Neural cell (in vitro differentiated cells): ENCODE results near the gene RTBDN. TPM values are rescaled to one million over a fixed set of nuclear protein-coding genes. Genes with fewer than 3 reads are reported as not detected.

Source experiments
- H2AFZ ChIP-seq: fragments of 200-600, 300-800 bp; sonication (generic), shearing (Covaris generic); 2 replicates; pipeline ENCODE4 v1.6.0; 2014; ENCODE audit warnings: low read depth, mild to moderate bottlenecking, antibody characterized with exemption, low read length, moderate library complexity
- H3F3A ChIP-seq: fragments of 200-600 bp; shearing (Covaris generic); 2 replicates; pipeline ENCODE4 v1.6.1; 2016; ENCODE audit warnings: mild to moderate bottlenecking, moderate library complexity, mixed read lengths, antibody characterized with exemption, low read length; ENCODE audit not compliant: insufficient read depth, poor library complexity, severe bottlenecking
- H3K27ac ChIP-seq: fragments of 200-600, 300-800 bp; sonication (generic), shearing (Covaris generic); 2 replicates; pipeline ENCODE4 v1.5.1; 2014; ENCODE audit warnings: mild to moderate bottlenecking, low read length, moderate library complexity
- H3K27me3 ChIP-seq: fragments of 300-800, 200-600 bp; sonication (generic), shearing (Covaris generic); 2 replicates; pipeline ENCODE4 v1.6.0; 2014; ENCODE audit warnings: mild to moderate bottlenecking, low read depth, low read length, moderate library complexity; ENCODE audit not compliant: insufficient read depth
- H3K36me3 ChIP-seq: fragments of 300-800, 200-600 bp; sonication (generic), shearing (Covaris generic); 2 replicates; pipeline ENCODE4 v1.5.1; 2014; ENCODE audit warnings: mild to moderate bottlenecking, antibody characterized with exemption, low read length, moderate library complexity; ENCODE audit not compliant: insufficient read depth
- H3K4me2 ChIP-seq: fragments of 300-800, 200-600 bp; sonication (generic), shearing (Covaris generic); 2 replicates; pipeline ENCODE4 v1.6.0; 2014; ENCODE audit warnings: mild to moderate bottlenecking, low read length
- H3K4me3 ChIP-seq: fragments of 300-800, 200-600 bp; sonication (generic), shearing (Covaris generic); 2 replicates; pipeline ENCODE4 v1.5.1; 2014; ENCODE audit warnings: mild to moderate bottlenecking, low read length, moderate library complexity
- H3K79me2 ChIP-seq: fragments of 200-600 bp; shearing (Covaris generic); replicated peaks from 2 replicates; pipeline ENCODE4 v1.6.0; 2014; ENCODE audit warnings: mild to moderate bottlenecking, low read length, moderate library complexity; ENCODE audit not compliant: insufficient read depth
- H3K9ac ChIP-seq: fragments of 300-800, 200-600 bp; sonication (generic), shearing (Covaris generic); 2 replicates; pipeline ENCODE4 v1.6.1; 2016; ENCODE audit warnings: mild to moderate bottlenecking, low read length, mixed read lengths
- H3K9me2 ChIP-seq: fragments of 200-600 bp; shearing (Covaris generic); 2 replicates; pipeline ENCODE4 v1.6.1; 2016; ENCODE audit warnings: mild to moderate bottlenecking, low read length, mixed read lengths; ENCODE audit not compliant: insufficient read depth
- H3K9me3 ChIP-seq: fragments of 200-600, 300-800 bp; sonication (generic), shearing (Covaris generic); 2 replicates; pipeline ENCODE4 v1.6.1; 2016; ENCODE audit warnings: mild to moderate bottlenecking, mixed run types, low read length, moderate library complexity, mixed read lengths
- H4K20me1 ChIP-seq: fragments of 200-600 bp; shearing (Covaris generic); 2 replicates; pipeline ENCODE4 v1.6.1; 2016; ENCODE audit warnings: mild to moderate bottlenecking, mixed run types; ENCODE audit not compliant: insufficient read depth
- CTCF ChIP-seq: fragments of 450-650 bp; IDR thresholded peaks from 2 replicates; pipeline ENCODE4 v1.5.1; 2014; ENCODE audit warnings: antibody characterized with exemption, mild to moderate bottlenecking, moderate library complexity; ENCODE audit not compliant: poor library complexity, severe bottlenecking
- EP300 ChIP-seq: fragments of 450-650 bp; conservative IDR thresholded peaks from 2 replicates; pipeline ENCODE4 v1.6.1; 2014; ENCODE audit warnings: antibody characterized with exemption, mild to moderate bottlenecking, moderate library complexity; ENCODE audit not compliant: poor library complexity, severe bottlenecking
- EZH2 ChIP-seq: fragments of 200-600, 300-800 bp; shearing (Covaris generic), sonication (generic); IDR thresholded peaks from 2 replicates; pipeline ENCODE4 v1.6.1; 2014; ENCODE audit warnings: antibody characterized with exemption, low read length, borderline replicate concordance, mild to moderate bottlenecking; ENCODE audit not compliant: insufficient read depth, poor library complexity, severe bottlenecking
- MXI1 ChIP-seq: fragments of 450-650 bp; conservative IDR thresholded peaks from 2 replicates; pipeline ENCODE4 v1.6.1; 2014; ENCODE audit warnings: antibody characterized with exemption, mild to moderate bottlenecking; ENCODE audit not compliant: poor library complexity, severe bottlenecking
- POLR2AphosphoS5 ChIP-seq: IDR thresholded peaks from 2 replicates; pipeline ENCODE4 v1.6.1; 2012
- RAD21 ChIP-seq: fragments of 450-650 bp; conservative IDR thresholded peaks from 2 replicates; pipeline ENCODE4 v1.6.1; 2014; ENCODE audit warnings: antibody characterized with exemption, mild to moderate bottlenecking, moderate library complexity
- REST ChIP-seq: IDR thresholded peaks from 2 replicates; pipeline ENCODE4 v1.6.1; 2012; ENCODE audit warnings: borderline replicate concordance
- SMC3 ChIP-seq: fragments of 450-650 bp; conservative IDR thresholded peaks from 2 replicates; pipeline ENCODE4 v1.6.1; 2014; ENCODE audit warnings: antibody characterized with exemption, mild to moderate bottlenecking, moderate library complexity; ENCODE audit not compliant: poor library complexity
- TAF1 ChIP-seq: IDR thresholded peaks from 2 replicates; pipeline ENCODE4 v1.6.1; 2012; ENCODE audit warnings: low read depth
- polyA plus RNA-seq: library from polyadenylated mRNA; depleted of rRNA; stranded (reverse); fragments of >200 nt; gene quantifications from 2 replicates; pipeline ENCODE4 v1.2.3, GENCODE V29; 2014

Gene RTBDN
- polyA plus RNA-seq, 1 donor from 2014 or later = not detected

DNA sequence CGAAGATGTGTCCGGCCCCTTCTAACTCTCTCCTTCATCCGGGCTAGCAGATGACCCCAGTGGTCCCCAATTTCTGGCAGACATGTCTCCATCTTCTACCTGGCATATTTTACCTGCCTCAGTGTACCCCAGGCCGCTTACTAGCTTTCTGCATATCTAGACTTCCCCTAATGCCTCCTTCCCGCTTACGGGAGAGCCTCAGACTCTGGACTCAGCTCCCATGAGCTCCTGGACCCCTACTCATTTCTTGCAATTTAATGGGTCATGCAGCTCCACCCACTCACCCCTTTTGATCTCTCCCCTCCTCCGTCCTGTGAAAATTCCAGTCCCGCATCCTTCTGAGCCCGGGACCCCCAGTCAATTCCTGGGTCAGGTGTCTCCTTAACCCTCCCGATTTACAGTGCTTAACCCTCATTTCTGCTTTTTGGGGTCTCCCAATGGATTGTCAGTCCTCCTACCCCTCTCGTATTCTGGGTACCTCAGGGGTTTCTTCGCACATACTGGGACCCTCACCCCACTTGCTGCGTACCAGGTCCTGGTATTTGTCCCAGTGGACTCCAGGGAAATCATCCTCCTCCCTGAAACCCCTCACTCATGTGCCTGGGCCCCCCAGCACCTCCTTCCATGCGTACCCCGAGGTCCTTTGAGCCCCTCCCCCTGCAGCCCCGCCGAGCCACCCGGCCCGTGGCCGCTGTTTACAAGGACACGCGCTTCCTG, 43.6 kb downstream of the RTBDN start:
- peaks cover 29% of the 10 kb centered on the region for H3K27me3 ChIP-seq
- H3K4me2 ChIP-seq = peak overlapping the region; percentile 48
- peak overlapping the region; percentile 82 for H3K9ac ChIP-seq
- H3K9me3 ChIP-seq = no peaks in the 10 kb centered on the region
- peak overlapping the region; percentile 87 for H3K4me3 ChIP-seq
- no peak overlapping the region for H2AFZ ChIP-seq
- H3K9me2 ChIP-seq = no peaks in the 10 kb centered on the region
- peak overlapping the region; percentile 33 for H3K27ac ChIP-seq
- no peaks in the 10 kb centered on the region for H4K20me1 ChIP-seq
- no peaks in the 10 kb centered on the region for H3K79me2 ChIP-seq
- no peaks in the 10 kb centered on the region for H3K36me3 ChIP-seq
- no peaks in the 10 kb centered on the region for H3F3A ChIP-seq
- TF ChIP-seq POLR2AphosphoS5 (no peak), EZH2 (no peak), SMC3 (no peak), RAD21 (no peak), TAF1 (no peak), MXI1 (no peak), CTCF (no peak), EP300 (no peak), REST (no peak)

GRCh38 chr19:12789904-12790619, 44.3 kb downstream of the RTBDN start:
- Histone ChIP-seq H3F3A (no peaks in the 10 kb centered on the region), H3K9ac (peak overlapping the region; percentile 82), H3K9me2 (no peaks in the 10 kb centered on the region), H3K27me3 (peaks cover 29% of the 10 kb centered on the region), H3K27ac (peak overlapping the region; percentile 33), H3K4me3 (peak overlapping the region; percentile 87), H2AFZ (no peak overlapping the region), H4K20me1 (no peaks in the 10 kb centered on the region), H3K79me2 (no peaks in the 10 kb centered on the region), H3K4me2 (peak overlapping the region; percentile 19), H3K36me3 (no peaks in the 10 kb centered on the region), H3K9me3 (no peaks in the 10 kb centered on the region)
- TF ChIP-seq REST (no peak), POLR2AphosphoS5 (peak; percentile 42)
